SK-N-MC (cell line): ENCODE measurements around the gene LRBA.

Source experiments
- DNase-seq: peaks from one replicate; pipeline ENCODE4 v3.0.0-alpha.2; 2011; ENCODE audit warnings: low read depth, low spot score
- H3K27ac ChIP-seq: fragments of 200-600 bp; sonication (generic); 2 replicates; pipeline ENCODE4 v1.5.1; 2016; ENCODE audit warnings: mixed run types
- H3K36me3 ChIP-seq: fragments of 200-600 bp; sonication (generic); 2 replicates; pipeline ENCODE4 v1.6.1; 2017; ENCODE audit warnings: antibody characterized with exemption, low read length, mixed read lengths; ENCODE audit not compliant: insufficient read depth
- H3K4me3 ChIP-seq: fragments of 200-600 bp; sonication (generic); 2 replicates; pipeline ENCODE4 v1.5.1; 2016
- H3K9ac ChIP-seq: fragments of 200-600 bp; sonication (generic); 2 replicates; pipeline ENCODE4 v1.8.0; 2017; ENCODE audit warnings: mixed run types, mixed read lengths; ENCODE audit not compliant: insufficient read length
- H3K9me3 ChIP-seq: fragments of 200-600 bp; sonication (generic); 2 replicates; pipeline ENCODE4 v1.6.1; 2017; ENCODE audit warnings: low read depth, mild to moderate bottlenecking, antibody characterized with exemption, low read length, moderate library complexity, mixed read lengths
- EZH2 ChIP-seq: fragments of 200-600 bp; sonication (generic); IDR thresholded peaks from one replicate; pipeline ENCODE4 v1.6.1; 2017; ENCODE audit warnings: antibody characterized with exemption
- FOXP2 ChIP-seq: optimal IDR thresholded peaks from 2 replicates; pipeline ENCODE3; 2011; ENCODE audit warnings: mild to moderate bottlenecking, moderate library complexity; ENCODE audit not compliant: insufficient read depth; ENCODE audit errors: extremely low read length, control extremely low read depth
- POLR2AphosphoS5 ChIP-seq: IDR thresholded peaks from 2 replicates; pipeline ENCODE4 v1.6.1; 2012; ENCODE audit warnings: mild to moderate bottlenecking, low read depth, low read length, borderline replicate concordance

The LRBA gene

DNA sequence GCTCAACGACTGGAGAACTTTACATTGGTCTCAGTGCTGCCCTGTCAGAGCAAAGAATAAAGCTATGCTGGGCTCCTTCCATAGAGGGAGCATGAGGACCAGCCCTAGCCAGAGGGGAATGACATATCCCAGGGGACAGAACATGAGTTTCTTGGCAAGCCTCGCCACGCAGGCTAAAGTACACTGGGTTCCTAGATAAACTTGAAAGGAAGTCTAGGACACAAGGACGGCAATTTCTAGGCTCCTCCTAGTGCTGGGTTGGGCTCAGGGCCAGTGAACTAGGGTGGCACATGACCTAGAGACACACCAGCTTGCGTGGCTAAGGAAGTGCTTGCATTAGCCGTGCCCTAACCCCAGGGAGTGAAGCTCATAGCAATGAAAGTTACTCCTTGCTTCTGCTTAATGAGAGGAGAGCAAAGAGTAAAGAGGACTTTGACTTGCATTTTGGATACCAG, 292.1 kb downstream of the LRBA start:
- Histone ChIP-seq H3K9me3 (no peaks in the 10 kb centered on the region), H3K36me3 (no peaks in the 10 kb centered on the region), H3K4me3 (no peak overlapping the region), H3K27ac (no peak overlapping the region), H3K9ac (no peak overlapping the region)
- DNase-seq = no peak
- TF ChIP-seq FOXP2 = no peak
- TF ChIP-seq EZH2 = no peak
- TF ChIP-seq POLR2AphosphoS5 = no peak

- Histone ChIP-seq H3K36me3 (no peaks in the 10 kb centered on the region), H3K9me3 (no peaks in the 10 kb centered on the region), H3K9ac (no peak overlapping the region), H3K4me3 (no peak overlapping the region), H3K27ac (no peak overlapping the region)
- no peak for TF ChIP-seq EZH2
- TF ChIP-seq POLR2AphosphoS5 = no peak
- DNase-seq = no peak
These were observed 294.0 kb downstream of the LRBA start for GRCh38 chr4:150720973-150721518.

DNA sequence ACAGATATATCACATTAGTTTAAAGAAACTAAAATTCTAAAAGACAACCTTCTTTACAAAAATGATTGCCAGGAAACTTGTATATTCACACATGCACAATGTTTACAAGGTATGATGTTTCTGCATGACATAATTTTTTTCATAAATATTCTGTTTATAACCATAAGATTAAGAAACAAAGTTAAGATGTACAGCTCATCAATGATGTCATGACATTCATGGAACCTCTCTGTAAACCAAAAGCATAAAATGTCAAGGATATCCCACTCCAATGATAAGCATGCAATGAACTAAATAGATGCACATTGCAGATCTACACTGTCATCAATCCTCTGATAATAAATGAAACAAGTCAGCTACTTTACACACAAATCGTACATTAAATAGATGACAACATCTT, 297.1 kb downstream of the LRBA start:
- no peaks in the 10 kb centered on the region for H3K9me3 ChIP-seq
- no peaks in the 10 kb centered on the region for H3K36me3 ChIP-seq
- TF ChIP-seq EZH2 = no peak
- no peak for TF ChIP-seq FOXP2
- TF ChIP-seq POLR2AphosphoS5 = no peak
- no peak overlapping the region for H3K4me3 ChIP-seq
- H3K27ac ChIP-seq = no peak overlapping the region
- no peak overlapping the region for H3K9ac ChIP-seq
- no peak for DNase-seq

GRCh38 chr4:150714462-150715438, 300.3 kb downstream of the LRBA start:
- no peak overlapping the region for H3K4me3 ChIP-seq
- no peak overlapping the region for H3K27ac ChIP-seq
- no peaks in the 10 kb centered on the region for H3K9me3 ChIP-seq
- no peak for DNase-seq
- no peaks in the 10 kb centered on the region for H3K36me3 ChIP-seq
- H3K9ac ChIP-seq = no peak overlapping the region
- no peak for TF ChIP-seq POLR2AphosphoS5
- no peak for TF ChIP-seq FOXP2
- no peak for TF ChIP-seq EZH2

- DNase-seq = no peak
- Histone ChIP-seq H3K36me3 (no peaks in the 10 kb centered on the region), H3K9me3 (no peaks in the 10 kb centered on the region), H3K9ac (no peak overlapping the region), H3K27ac (no peak overlapping the region), H3K4me3 (no peak overlapping the region)
- TF ChIP-seq EZH2 (no peak), FOXP2 (no peak)
These were observed 301.8 kb downstream of the LRBA start for GRCh38 chr4:150713251-150713650.

DNA sequence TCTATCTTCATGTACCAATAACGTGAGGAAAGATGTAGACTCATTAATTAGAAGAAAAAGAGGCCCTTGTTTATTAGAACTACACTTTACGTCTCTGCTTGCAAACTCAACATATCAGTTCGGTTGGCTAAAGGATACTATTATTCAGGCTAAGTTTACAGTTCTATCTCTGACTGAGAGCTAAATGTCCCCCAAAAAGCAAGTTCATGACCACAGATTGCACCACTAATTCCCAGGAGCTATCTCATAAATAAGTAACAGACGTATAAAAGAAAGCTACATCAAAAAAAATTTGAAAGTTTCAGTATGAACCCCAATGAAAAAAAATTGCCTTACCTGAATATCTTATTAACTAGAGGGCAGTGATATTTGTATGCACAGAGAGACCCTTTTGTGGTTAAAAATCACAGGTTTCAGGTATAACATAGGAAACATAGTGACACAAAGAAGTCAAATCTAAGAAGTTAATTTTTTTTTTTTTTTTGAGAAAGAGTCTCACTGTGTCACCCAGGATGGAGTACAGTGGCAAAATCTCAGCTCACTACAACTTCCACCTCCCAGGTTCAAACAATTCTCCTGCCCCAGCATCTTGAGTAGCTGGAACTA, 304.2 kb downstream of the LRBA start:
- H3K9me3 ChIP-seq = no peaks in the 10 kb centered on the region
- no peak for DNase-seq
- TF ChIP-seq POLR2AphosphoS5 (no peak), FOXP2 (no peak), EZH2 (no peak)
- no peak overlapping the region for H3K4me3 ChIP-seq
- H3K9ac ChIP-seq = no peak overlapping the region
- H3K27ac ChIP-seq = no peak overlapping the region
- H3K36me3 ChIP-seq = no peaks in the 10 kb centered on the region

DNA sequence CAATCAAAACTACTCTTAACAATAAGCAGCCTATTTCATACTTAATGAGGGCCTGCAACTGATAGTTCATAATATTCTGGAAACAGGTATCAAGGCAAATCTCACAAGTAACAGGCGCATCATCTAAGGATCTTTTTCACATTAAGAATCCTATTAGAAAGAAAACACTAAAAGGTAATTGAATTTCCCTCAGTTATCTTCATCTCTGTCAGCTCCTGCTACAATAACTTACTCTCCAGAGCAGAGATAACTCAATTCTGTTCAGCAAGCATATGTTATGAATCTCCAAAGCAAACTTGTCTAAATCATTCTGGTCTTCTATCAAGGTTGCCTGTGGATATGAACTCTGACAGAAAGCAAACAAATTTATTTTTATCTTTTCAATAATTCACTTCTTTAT, 307.1 kb downstream of the LRBA start:
- H3K27ac ChIP-seq = no peak overlapping the region; the same call in 1 of the 2 replicates
- H3K4me3 ChIP-seq = no peak overlapping the region
- no peaks in the 10 kb centered on the region for H3K9me3 ChIP-seq
- H3K36me3 ChIP-seq = no peaks in the 10 kb centered on the region
- H3K9ac ChIP-seq = no peak overlapping the region
- TF ChIP-seq POLR2AphosphoS5 (no peak), FOXP2 (no peak), EZH2 (no peak)
- no peak for DNase-seq

GRCh38 chr4:150699599-150699998, 315.5 kb downstream of the LRBA start:
- no peaks in the 10 kb centered on the region for H3K36me3 ChIP-seq
- no peak overlapping the region for H3K9ac ChIP-seq
- no peak for DNase-seq
- H3K9me3 ChIP-seq = no peaks in the 10 kb centered on the region
- H3K27ac ChIP-seq = no peak overlapping the region
- H3K4me3 ChIP-seq = no peak overlapping the region
- TF ChIP-seq FOXP2 = no peak
- TF ChIP-seq POLR2AphosphoS5 = no peak
- TF ChIP-seq EZH2 = no peak

GRCh38 chr4:150695162-150695561, 319.9 kb downstream of the LRBA start:
- Histone ChIP-seq H3K27ac (no peak overlapping the region; the same call in 1 of the 2 replicates), H3K36me3 (no peaks in the 10 kb centered on the region), H3K4me3 (no peak overlapping the region), H3K9ac (no peak overlapping the region), H3K9me3 (no peaks in the 10 kb centered on the region)
- TF ChIP-seq FOXP2 = no peak
- no peak for TF ChIP-seq EZH2
- TF ChIP-seq POLR2AphosphoS5 = no peak
- no peak for DNase-seq
